Measurements from ENCODE around the gene TASOR2. TPM values are rescaled to one million over a fixed set of nuclear protein-coding genes. Genes with fewer than 3 reads are reported as not detected.

Gene TASOR2
- total RNA-seq, 4 donors from 2014 or later: 55.0 to 106 (median 75.9) TPM

DNA sequence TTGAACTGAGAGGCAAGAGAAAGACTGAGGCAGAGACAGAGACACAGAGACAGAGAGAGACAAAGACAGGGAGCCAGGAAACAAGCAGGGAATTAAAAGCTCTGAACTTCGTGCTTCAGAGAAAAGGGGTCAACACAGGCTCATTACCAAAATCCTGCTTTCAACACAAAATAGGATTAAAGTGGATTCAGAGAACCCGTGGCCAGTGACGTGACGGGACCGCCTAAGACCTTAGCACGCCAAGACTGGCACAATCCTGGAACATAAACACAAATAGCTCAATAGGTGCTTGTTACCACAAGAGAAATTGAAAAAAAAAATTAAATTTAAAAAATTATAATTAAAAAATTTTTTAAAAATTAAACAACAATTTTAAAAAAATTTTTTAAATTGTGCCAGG, 39.7 kb upstream of the TASOR2 start:
- 66 to 69% methylated on average over 6 of the region's 6 CpGs for WGBS, 2 donors (ENCODE audit: low coverage in 1 of 2)

DNA sequence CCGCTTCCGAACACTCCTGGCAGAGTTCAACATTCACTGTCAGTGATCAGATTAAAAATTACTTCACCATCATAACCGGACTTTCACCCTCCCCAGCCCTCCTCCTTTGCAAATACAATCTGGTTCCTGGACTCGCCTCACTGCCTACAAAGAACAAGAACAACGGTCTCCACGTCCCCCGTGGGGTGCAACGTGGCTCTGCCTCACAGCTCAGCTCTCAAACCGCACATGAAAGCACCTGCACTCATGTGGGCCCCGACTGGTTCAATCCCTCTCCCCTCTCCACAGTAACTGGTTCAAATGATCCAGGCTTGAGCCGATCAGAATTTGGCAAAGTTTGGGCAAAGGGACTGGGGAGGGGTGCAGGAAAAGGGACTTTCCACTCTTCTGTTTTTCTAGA, 39.3 kb upstream of the TASOR2 start:
- Histone ChIP-seq H3K27me3 (no peaks in the 10 kb centered on the region), H3K4me3 (no peak overlapping the region), H3K4me1 (peaks cover 10 to 42% (median 20%) of the 10 kb centered on the region in 4 donors), H3K9me3 (no peaks in the 10 kb centered on the region), H3K36me3 (peaks cover 0 to 15% (median 7%) of the 10 kb centered on the region in 4 donors), H3K27ac (peak overlapping the region; percentile 76 to 82 (median 80))
- DNase-seq: peak; percentile 74
- in situ Hi-C loops (cut with MboI; ENCODE audit: low pct_ligation_motif_present in 1 of 4, low pct_unique_long_range_greater_than_20kb in 1 of 4, low sequenced_read_pairs in 3 of 4) (no loop called here), intact Hi-C loops (cut with DNase I; ENCODE audit: low total_unique reads) (no loop called here)
- no peak for TF ChIP-seq EP300 (IDR thresholded peaks at IDR 0.05; ENCODE audit: low read depth)
- TF ChIP-seq POLR2AphosphoS5 (IDR thresholded peaks at IDR 0.05): peak in 2 of 3 donors; percentile 49 to 64
- TF ChIP-seq, protein P1, sequence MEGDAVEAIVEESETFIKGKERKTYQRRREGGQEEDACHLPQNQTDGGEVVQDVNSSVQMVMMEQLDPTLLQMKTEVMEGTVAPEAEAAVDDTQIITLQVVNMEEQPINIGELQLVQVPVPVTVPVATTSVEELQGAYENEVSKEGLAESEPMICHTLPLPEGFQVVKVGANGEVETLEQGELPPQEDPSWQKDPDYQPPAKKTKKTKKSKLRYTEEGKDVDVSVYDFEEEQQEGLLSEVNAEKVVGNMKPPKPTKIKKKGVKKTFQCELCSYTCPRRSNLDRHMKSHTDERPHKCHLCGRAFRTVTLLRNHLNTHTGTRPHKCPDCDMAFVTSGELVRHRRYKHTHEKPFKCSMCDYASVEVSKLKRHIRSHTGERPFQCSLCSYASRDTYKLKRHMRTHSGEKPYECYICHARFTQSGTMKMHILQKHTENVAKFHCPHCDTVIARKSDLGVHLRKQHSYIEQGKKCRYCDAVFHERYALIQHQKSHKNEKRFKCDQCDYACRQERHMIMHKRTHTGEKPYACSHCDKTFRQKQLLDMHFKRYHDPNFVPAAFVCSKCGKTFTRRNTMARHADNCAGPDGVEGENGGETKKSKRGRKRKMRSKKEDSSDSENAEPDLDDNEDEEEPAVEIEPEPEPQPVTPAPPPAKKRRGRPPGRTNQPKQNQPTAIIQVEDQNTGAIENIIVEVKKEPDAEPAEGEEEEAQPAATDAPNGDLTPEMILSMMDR (IDR thresholded peaks at IDR 0.05): no peak
- peak; percentile 38 for TF ChIP-seq POLR2A (IDR thresholded peaks at IDR 0.05)
- WGBS, 2 donors (ENCODE audit: low coverage in 1 of 2): 32 to 56% methylated on average over 3 to 11 of the region's 11 CpGs

More for the DNA sequence above, 39.7 kb upstream of the TASOR2 start:
- in situ Hi-C loops (cut with MboI; ENCODE audit: low pct_ligation_motif_present in 1 of 4, low pct_unique_long_range_greater_than_20kb in 1 of 4, low sequenced_read_pairs in 3 of 4): no loop called here
- Histone ChIP-seq H3K36me3 (peaks cover 0 to 19% (median 9%) of the 10 kb centered on the region in 4 donors), H3K27ac (peak overlapping the region; percentile 76 to 82 (median 80)), H3K9me3 (no peaks in the 10 kb centered on the region), H3K27me3 (no peaks in the 10 kb centered on the region), H3K4me1 (peaks cover 10 to 42% (median 24%) of the 10 kb centered on the region in 4 donors), H3K4me3 (no peak overlapping the region)
- intact Hi-C loops (cut with DNase I; ENCODE audit: low total_unique reads): no loop called here
- TF ChIP-seq POLR2A (IDR thresholded peaks at IDR 0.05) (no peak), EP300 (IDR thresholded peaks at IDR 0.05; ENCODE audit: low read depth) (no peak), POLR2AphosphoS5 (IDR thresholded peaks at IDR 0.05) (no peak)
- TF ChIP-seq, protein P1 (IDR thresholded peaks at IDR 0.05): no peak
- DNase-seq: no peak

GRCh38 chr10:5645944-5646617, 38.6 kb upstream of the TASOR2 start:
- Histone ChIP-seq H3K4me1 (peaks cover 10 to 36% (median 17%) of the 10 kb centered on the region in 4 donors), H3K9me3 (no peaks in the 10 kb centered on the region), H3K27me3 (no peaks in the 10 kb centered on the region), H3K4me3 (no peak overlapping the region), H3K36me3 (peaks cover 0 to 10% (median 4%) of the 10 kb centered on the region in 4 donors), H3K27ac (peak overlapping the region; percentile 76 to 82 (median 80))
- no peak for DNase-seq
- TF ChIP-seq, protein P1 (IDR thresholded peaks at IDR 0.05): no peak
- in situ Hi-C loops (cut with MboI; ENCODE audit: low pct_ligation_motif_present in 1 of 4, low pct_unique_long_range_greater_than_20kb in 1 of 4, low sequenced_read_pairs in 3 of 4): no loop called here
- intact Hi-C loops (cut with DNase I; ENCODE audit: low total_unique reads): no loop called here
- 71% methylated on average over 21 of the region's 21 CpGs; no CpG with 5 or more reads in 1 of the 2 donors for WGBS, 2 donors (ENCODE audit: low coverage in 1 of 2)

DNA sequence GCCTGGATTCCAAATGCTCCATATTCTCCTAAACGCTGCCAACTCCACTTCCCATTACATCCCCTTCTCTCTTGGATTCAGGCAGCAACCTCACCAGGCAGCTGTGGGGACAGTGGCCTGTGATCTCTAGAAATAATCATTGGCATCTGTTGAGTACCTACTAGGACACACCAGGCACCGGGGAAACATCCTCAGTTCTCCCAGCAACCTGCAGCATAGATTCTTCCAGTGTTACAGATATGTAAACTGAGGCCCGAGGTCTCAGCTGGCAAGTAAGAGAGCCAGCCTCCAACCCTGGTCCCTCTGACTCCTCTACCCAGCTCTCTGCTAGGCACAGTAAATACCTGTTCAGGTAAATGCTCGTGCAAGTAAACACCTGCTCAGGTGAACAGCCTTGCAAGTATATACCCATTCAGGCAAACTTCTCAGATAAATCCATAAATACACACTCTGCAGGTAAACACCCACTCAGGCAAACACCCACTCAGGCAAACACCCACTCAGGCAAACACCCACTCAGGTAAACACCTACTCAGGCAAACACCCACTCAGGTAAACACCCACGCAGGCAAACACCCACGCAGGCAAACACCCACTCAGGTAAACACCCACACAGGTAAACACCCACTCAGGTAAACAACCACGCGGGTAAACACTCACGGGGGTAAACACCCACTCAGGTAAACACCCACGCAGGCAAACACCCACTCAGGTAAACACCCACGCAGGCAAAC, 37.0 kb upstream of the TASOR2 start:
- in situ Hi-C loops (cut with MboI; ENCODE audit: low pct_ligation_motif_present in 1 of 4, low pct_unique_long_range_greater_than_20kb in 1 of 4, low sequenced_read_pairs in 3 of 4) (no loop called here), intact Hi-C loops (cut with DNase I; ENCODE audit: low total_unique reads) (no loop called here)
- TF ChIP-seq, protein P1 (IDR thresholded peaks at IDR 0.05): no peak
- TF ChIP-seq POLR2A (IDR thresholded peaks at IDR 0.05): no peak
- TF ChIP-seq EP300 (IDR thresholded peaks at IDR 0.05; ENCODE audit: low read depth): no peak
- no peak for TF ChIP-seq POLR2AphosphoS5 (IDR thresholded peaks at IDR 0.05)
- 62% methylated on average over 2 to 11 of the region's 11 CpGs for WGBS, 2 donors (ENCODE audit: low coverage in 1 of 2)
- no peaks in the 10 kb centered on the region for H3K27me3 ChIP-seq
- H3K27ac ChIP-seq: peak overlapping the region in 1 of 4 donors; percentile 82
- no peak overlapping the region for H3K4me3 ChIP-seq
- DNase-seq: no peak
- no peaks in the 10 kb centered on the region for H3K9me3 ChIP-seq
- H3K36me3 ChIP-seq: no peaks in the 10 kb centered on the region
- H3K4me1 ChIP-seq: peaks cover 10 to 42% (median 17%) of the 10 kb centered on the region in 4 donors

All from transverse colon (tissue), 4 donors.